ENCODE data around the gene FLVCR1. TPM values are rescaled to one million over a fixed set of nuclear protein-coding genes. Genes with fewer than 3 reads are reported as not detected.

The FLVCR1 gene
- polyA plus RNA-seq, 4 donors: 16.1 to 34.9 (median 25.6) TPM

GRCh38 chr1:212943393-212943710, 85.3 kb downstream of the FLVCR1 start:
- DNase-seq (ENCODE audit: low read depth in 4 of 4, low spot score in 2 of 4): no peak

GRCh38 chr1:212944229-212944901, 86.3 kb downstream of the FLVCR1 start:
- DNase-seq (ENCODE audit: low read depth in 4 of 4, low spot score in 2 of 4): no peak

GRCh38 chr1:212945056-212945455, 87.0 kb downstream of the FLVCR1 start:
- no peak for DNase-seq (ENCODE audit: low read depth in 4 of 4, low spot score in 2 of 4)

- no peak for DNase-seq (ENCODE audit: low read depth in 4 of 4, low spot score in 2 of 4)
Observed at GRCh38 chr1:212945463-212946160, 87.5 kb downstream of the FLVCR1 start.

- no peak for DNase-seq (ENCODE audit: low read depth in 4 of 4, low spot score in 2 of 4)
Observed at GRCh38 chr1:212946872-212947271, 88.8 kb downstream of the FLVCR1 start.

Other genes starting within 250 kb of the FLVCR1 start
- 10 to 100 TPM in 3 of 4 donors, 1 to 10 TPM in 1; 7.8 to 46.3 (median 11.6) TPM for gene ATF3, start 249.5 kb upstream of the FLVCR1 start, polyA plus RNA-seq (ENCODE audit: insufficient read length in 4 of 4)
- gene BATF3, start 158.4 kb upstream of the FLVCR1 start, polyA plus RNA-seq (ENCODE audit: insufficient read length in 4 of 4): 1 to 10 TPM in 3 of 4 donors, under 1 TPM in 1; 0.93 to 2.3 (median 1.5) TPM
- 10 to 100 TPM; 44.1 to 46.3 (median 44.8) TPM for gene NSL1, start 66.5 kb upstream of the FLVCR1 start, polyA plus RNA-seq (ENCODE audit: insufficient read length in 4 of 4)
- 10 to 100 TPM; 17.5 to 24.0 (median 20.5) TPM for gene TATDN3, start 66.4 kb upstream of the FLVCR1 start, polyA plus RNA-seq (ENCODE audit: insufficient read length in 4 of 4)
- gene SPATA45, start 10.6 kb upstream of the FLVCR1 start, polyA plus RNA-seq (ENCODE audit: insufficient read length in 4 of 4): 1 to 10 TPM in 1 of 4 donors, under 1 TPM in 3; 0.37 to 1.5 (median 0.71) TPM
- gene VASH2, start 92.3 kb downstream of the FLVCR1 start, polyA plus RNA-seq (ENCODE audit: insufficient read length in 4 of 4): 10 to 100 TPM; 22.9 to 26.7 (median 25.1) TPM
- 10 to 100 TPM; 31.7 to 61.7 (median 39.6) TPM for gene ANGEL2, start 157.6 kb downstream of the FLVCR1 start, polyA plus RNA-seq (ENCODE audit: insufficient read length in 4 of 4)
- 10 to 100 TPM; 21.1 to 23.5 (median 22.6) TPM for gene RPS6KC1, start 193.0 kb downstream of the FLVCR1 start, polyA plus RNA-seq (ENCODE audit: insufficient read length in 4 of 4)

All from left renal cortex interstitium (tissue), 4 donors.